GM18499 (cell line): ENCODE data around the gene UEVLD.
"Not testable (repeated sequence)": the region's sequence is repeated elsewhere in the genome, so short reads cannot be mapped to it uniquely, and the experiment has no call there.

ENCODE experiments used
- ATAC-seq: cut with Tn5 transposase; IDR thresholded peaks from one replicate; pipeline ENCODE4 v1.9.1; 2021; ENCODE audit warnings: moderate number of reproducible peaks; ENCODE audit not compliant: insufficient read depth, unreplicated experiment

Gene UEVLD

GRCh38 chr11:18588297-18589252 is at the start of gene UEVLD:
Gene UEVLD (minus strand): TSS chr11:18588734. CDS start chr11:18588654, 80 bp downstream.
- no peak for ATAC-seq

- peak; percentile 95 for ATAC-seq
These were observed 45.9 kb upstream of the UEVLD start, which contains the start of gene SPTY2D1 for GRCh38 chr11:18634140-18635032. Gene SPTY2D1 (minus strand): TSS chr11:18634342. CDS start chr11:18634257, 85 bp downstream.

- ATAC-seq: peak; percentile 48
These were observed 45.0 kb upstream of the UEVLD start for GRCh38 chr11:18633256-18634139.

- ATAC-seq: no peak
These were observed 44.3 kb upstream of the UEVLD start for GRCh38 chr11:18632841-18633240.

- ATAC-seq: no peak
These were observed 35.6 kb upstream of the UEVLD start for GRCh38 chr11:18624161-18624560.

- no peak for ATAC-seq
These were observed 35.2 kb upstream of the UEVLD start for GRCh38 chr11:18623707-18624106.

- no peak for ATAC-seq
These were observed 29.9 kb upstream of the UEVLD start for GRCh38 chr11:18618342-18619025.

GRCh38 chr11:18617688-18618341 is 29.3 kb upstream of the UEVLD start:
- ATAC-seq: no peak

GRCh38 chr11:18615628-18616392 is 27.3 kb upstream of the UEVLD start:
- ATAC-seq: peak; percentile 95

GRCh38 chr11:18614667-18615066 is 26.1 kb upstream of the UEVLD start:
- no peak for ATAC-seq

- ATAC-seq: no peak
These were observed 23.9 kb upstream of the UEVLD start for GRCh38 chr11:18612394-18612793.

- ATAC-seq: no peak
These were observed 22.7 kb upstream of the UEVLD start for GRCh38 chr11:18611196-18611595.

- no peak for ATAC-seq
These were observed 19.8 kb upstream of the UEVLD start for GRCh38 chr11:18608376-18608775.

GRCh38 chr11:18600915-18601569 is 12.5 kb upstream of the UEVLD start:
- ATAC-seq: no peak

- ATAC-seq: no peak
These were observed 11.3 kb upstream of the UEVLD start, which contains the start of gene MISFA for GRCh38 chr11:18599739-18600230. Gene MISFA (plus strand): TSS chr11:18599789. CDS start chr11:18599929, 140 bp downstream.

- ATAC-seq: no peak
These were observed 6.6 kb upstream of the UEVLD start for GRCh38 chr11:18594999-18595749.

GRCh38 chr11:18594088-18594487 is 5.6 kb upstream of the UEVLD start:
- ATAC-seq: not testable (repeated sequence)
